Renal cortex interstitium (tissue), 15 donors: ENCODE results near the gene CYB5A. TPM values are rescaled to one million over a fixed set of nuclear protein-coding genes. Genes with fewer than 3 reads are reported as not detected.

Source experiments
- DNase-seq, 11 donors: peaks; one replicate each; pipeline ENCODE4 v3.0.0-alpha.2; 2013; ENCODE audit warnings: low read depth in 9 of 11, low spot score in 4 of 11; ENCODE audit errors: extremely low read depth in 1 of 11
- long read RNA-seq, 16 experiments: transcript quantifications; one replicate each; lab custom pipeline, GENCODE V29; 2026
- polyA plus RNA-seq, 3 donors: library from polyadenylated mRNA; unstranded; fragments of 120-200 nt; gene quantifications; one replicate each; pipeline ENCODE4 v1.2.1, GENCODE V29; 2013; ENCODE audit not compliant: insufficient read length in 3 of 3

CYB5A gene
- polyA plus RNA-seq: 100 to 1,000 TPM; 263 to 275 (median 275) TPM
- long read RNA-seq, donor 1, transcript CYB5A-202 (5 exons, 3,283 nt): major isoform, 155 of 181 reads
- long read RNA-seq, donor 1, partial matches to known transcripts: 8 of 181 reads
- long read RNA-seq, donor 1, other reads (novel, unspliced or antisense): 17 of 181 reads
- long read RNA-seq, donor 2, transcript CYB5A-202 (5 exons, 3,283 nt): major isoform, 140 of 162 reads
- long read RNA-seq, donor 2, partial matches to known transcripts: 7 of 162 reads
- long read RNA-seq, donor 2, other reads (novel, unspliced or antisense): 15 of 162 reads
- long read RNA-seq, donor 3, transcript CYB5A-202 (5 exons, 3,283 nt): major isoform, 357 of 412 reads
- long read RNA-seq, donor 3, partial matches to known transcripts: 8 of 412 reads
- long read RNA-seq, donor 3, other reads (novel, unspliced or antisense): 45 of 412 reads
- long read RNA-seq, donor 4, transcript CYB5A-202 (5 exons, 3,283 nt): major isoform, 227 of 285 reads
- long read RNA-seq, donor 4, partial matches to known transcripts: 22 of 285 reads
- long read RNA-seq, donor 4, other reads (novel, unspliced or antisense): 33 of 285 reads
- long read RNA-seq, donor 5: 0 reads
- long read RNA-seq, donor 6, transcript CYB5A-202 (5 exons, 3,283 nt): major isoform, 200 of 242 reads
- long read RNA-seq, donor 6, partial matches to known transcripts: 14 of 242 reads
- long read RNA-seq, donor 6, other reads (novel, unspliced or antisense): 26 of 242 reads
- long read RNA-seq, donor 7, transcript CYB5A-202 (5 exons, 3,283 nt): major isoform, 238 of 297 reads
- long read RNA-seq, donor 7, partial matches to known transcripts: 14 of 297 reads
- long read RNA-seq, donor 7, other reads (novel, unspliced or antisense): 43 of 297 reads
- long read RNA-seq, donor 8: 0 reads
- long read RNA-seq, donor 9, transcript CYB5A-202 (5 exons, 3,283 nt): major isoform, 269 of 311 reads
- long read RNA-seq, donor 9, partial matches to known transcripts: 0 of 311 reads
- long read RNA-seq, donor 9, other reads (novel, unspliced or antisense): 40 of 311 reads
- long read RNA-seq, donor 10, transcript CYB5A-202 (5 exons, 3,283 nt): major isoform, 303 of 387 reads
- long read RNA-seq, donor 10, partial matches to known transcripts: 17 of 387 reads
- long read RNA-seq, donor 10, other reads (novel, unspliced or antisense): 65 of 387 reads
- long read RNA-seq, donor 11, transcript CYB5A-202 (5 exons, 3,283 nt): major isoform, 183 of 213 reads
- long read RNA-seq, donor 11, partial matches to known transcripts: 0 of 213 reads
- long read RNA-seq, donor 11, other reads (novel, unspliced or antisense): 28 of 213 reads
- long read RNA-seq, donor 12, transcript CYB5A-202 (5 exons, 3,283 nt): major isoform, 114 of 134 reads
- long read RNA-seq, donor 12, partial matches to known transcripts: 7 of 134 reads
- long read RNA-seq, donor 12, other reads (novel, unspliced or antisense): 11 of 134 reads
- long read RNA-seq, donor 13: 0 reads
- long read RNA-seq, donor 14, transcript CYB5A-202 (5 exons, 3,283 nt): major isoform, 226 of 266 reads
- long read RNA-seq, donor 14, partial matches to known transcripts: 8 of 266 reads
- long read RNA-seq, donor 14, other reads (novel, unspliced or antisense): 31 of 266 reads
- long read RNA-seq, donor 15, transcript CYB5A-202 (5 exons, 3,283 nt): major isoform, 115 of 134 reads
- long read RNA-seq, donor 15, partial matches to known transcripts: 0 of 134 reads
- long read RNA-seq, donor 15, other reads (novel, unspliced or antisense): 15 of 134 reads
- long read RNA-seq, donor 16, transcript CYB5A-202 (5 exons, 3,283 nt): major isoform, 668 of 863 reads
- long read RNA-seq, donor 16, transcript CYB5A-206 (3 exons, 1,173 nt): minor isoform, 5 of 863 reads
- long read RNA-seq, donor 16, partial matches to known transcripts: 58 of 863 reads
- long read RNA-seq, donor 16, other reads (novel, unspliced or antisense): 130 of 863 reads

GRCh38 chr18:74291771-74292540, at the start of gene CYB5A:
TSS of gene CYB5A (minus strand) at chr18:74291963. CDS start at chr18:74291875, 88 bp downstream.
- DNase-seq: peak; percentile 93 to 98 (median 97)

- DNase-seq: no peak
Observed at GRCh38 chr18:74337912-74338309, 46.1 kb upstream of the CYB5A start.

- DNase-seq: no peak
Observed at GRCh38 chr18:74337155-74337911, 45.6 kb upstream of the CYB5A start.

GRCh38 chr18:74336656-74337055, 44.9 kb upstream of the CYB5A start:
- DNase-seq: no peak

GRCh38 chr18:74334242-74334893, 42.6 kb upstream of the CYB5A start:
- DNase-seq: no peak

- no peak for DNase-seq
Observed at GRCh38 chr18:74333091-74333490, 41.3 kb upstream of the CYB5A start.

- no peak for DNase-seq
Observed at GRCh38 chr18:74331404-74331803, 39.6 kb upstream of the CYB5A start.

GRCh38 chr18:74329688-74330205, 38.0 kb upstream of the CYB5A start:
- DNase-seq: no peak

GRCh38 chr18:74328206-74328605, 36.4 kb upstream of the CYB5A start:
- no peak for DNase-seq

GRCh38 chr18:74326791-74327190, 35.0 kb upstream of the CYB5A start:
- DNase-seq: peak in 1 of 11 donors; percentile 15

- DNase-seq: no peak
Observed at GRCh38 chr18:74326231-74326630, 34.5 kb upstream of the CYB5A start.

GRCh38 chr18:74316257-74317170, 24.8 kb upstream of the CYB5A start:
- DNase-seq: peak in 4 of 11 donors; percentile 13 to 33 (median 24)

- DNase-seq: no peak
Observed at GRCh38 chr18:74315464-74316256, 23.9 kb upstream of the CYB5A start, which contains the start of gene C18orf63. TSS of gene C18orf63 (plus strand) at chr18:74315839. CDS start at chr18:74317866, 2,027 bp downstream.
